ENCODE results near the gene PSMB11. TPM values are rescaled to one million over a fixed set of nuclear protein-coding genes. Genes with fewer than 3 reads are reported as not detected.

PSMB11 gene
- total and polyA plus RNA-seq, 10 of the 15 experiments (the other 5 are each of a cell fraction or from before 2014, with no cell fraction given): not detected

DNA sequence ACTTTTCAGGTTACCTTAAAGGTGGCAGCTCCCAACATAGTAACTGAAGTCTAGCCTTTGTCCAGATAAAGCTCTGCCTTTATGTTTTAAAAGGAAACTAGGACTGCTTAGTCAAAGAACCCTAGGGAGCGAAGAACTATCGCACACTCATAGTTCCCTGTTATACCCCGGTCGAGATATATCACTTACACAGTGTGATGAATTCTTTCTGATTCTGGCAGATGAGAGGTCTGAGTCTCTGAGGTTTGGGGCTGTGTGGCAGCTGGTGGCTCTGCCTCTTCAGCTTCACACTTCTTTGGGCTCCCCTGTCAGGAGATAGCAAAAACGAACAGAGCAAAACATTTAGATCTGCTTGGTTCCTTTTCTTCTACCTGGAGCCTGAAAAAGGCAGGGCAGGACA lies 36.0 kb downstream of the PSMB11 start (continued):
- no peak for TF ChIP-seq ZZZ3 (IDR thresholded peaks at IDR 0.05; ENCODE audit: control insufficient read depth, insufficient read length, low read depth)
- TF ChIP-seq, protein P1, sequence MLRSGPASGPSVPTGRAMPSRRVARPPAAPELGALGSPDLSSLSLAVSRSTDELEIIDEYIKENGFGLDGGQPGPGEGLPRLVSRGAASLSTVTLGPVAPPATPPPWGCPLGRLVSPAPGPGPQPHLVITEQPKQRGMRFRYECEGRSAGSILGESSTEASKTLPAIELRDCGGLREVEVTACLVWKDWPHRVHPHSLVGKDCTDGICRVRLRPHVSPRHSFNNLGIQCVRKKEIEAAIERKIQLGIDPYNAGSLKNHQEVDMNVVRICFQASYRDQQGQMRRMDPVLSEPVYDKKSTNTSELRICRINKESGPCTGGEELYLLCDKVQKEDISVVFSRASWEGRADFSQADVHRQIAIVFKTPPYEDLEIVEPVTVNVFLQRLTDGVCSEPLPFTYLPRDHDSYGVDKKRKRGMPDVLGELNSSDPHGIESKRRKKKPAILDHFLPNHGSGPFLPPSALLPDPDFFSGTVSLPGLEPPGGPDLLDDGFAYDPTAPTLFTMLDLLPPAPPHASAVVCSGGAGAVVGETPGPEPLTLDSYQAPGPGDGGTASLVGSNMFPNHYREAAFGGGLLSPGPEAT (IDR thresholded peaks at IDR 0.05; ENCODE audit: low read depth): no peak

DNA sequence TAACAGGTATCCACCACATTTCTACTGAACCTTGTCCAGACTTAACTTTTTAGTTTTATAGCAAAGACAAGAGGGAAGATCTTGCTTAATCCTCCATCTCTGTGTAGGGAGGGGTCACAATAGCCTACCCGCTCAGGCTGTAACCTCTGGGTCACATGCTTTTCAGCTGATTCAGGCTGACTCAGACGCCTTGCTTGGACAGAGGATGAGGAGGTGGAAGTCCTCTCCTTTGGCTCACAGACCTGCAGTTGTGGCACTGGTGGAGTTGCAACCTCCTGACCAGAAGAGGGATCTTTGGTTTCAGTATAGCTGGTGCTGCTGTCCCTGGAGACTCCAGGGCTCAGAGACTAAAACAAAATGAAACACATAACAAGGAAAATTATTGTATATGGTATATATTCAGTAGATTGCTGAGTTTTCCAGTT lies 36.7 kb downstream of the PSMB11 start:
- no peaks in the 10 kb centered on the region for H3K9me3 ChIP-seq (replicated peaks; ENCODE audit: control insufficient read depth, insufficient read depth, low read length)
- peaks cover 25 to 59% of the 10 kb centered on the region in 2 experiments for H3K36me3 ChIP-seq (ENCODE audit: control insufficient read depth in 2 of 2, insufficient read depth in 2 of 2, low read length in 1 of 2)
- no peaks in the 10 kb centered on the region for H3K27me3 ChIP-seq (replicated peaks in 1 of 2; ENCODE audit: control insufficient read depth in 2 of 2, insufficient read depth in 2 of 2, low read length in 1 of 2)
- H3K9ac ChIP-seq (ENCODE audit: control insufficient read depth, insufficient read depth, low read length): no peak overlapping the region
- ChIA-PET CTCF (interaction anchor here (1.4 to 7.5 kb wide), 9 partner anchors 8 to 92 kb away, joined by 3 to 80 read pairs (median 20); partner anchors contain the start of genes ACIN1 and C14orf119), POLR2A (interaction anchor here (1.5 kb wide), 1 partner anchor 10 kb away, joined by 4 read pairs; no protein-coding TSS in a partner anchor), RAD21 (ENCODE audit: unreplicated experiment) (interaction anchor here (3.2 kb wide), 1 partner anchor 42 kb away, joined by 13 read pairs; no protein-coding TSS in a partner anchor), SMC1A (ENCODE audit: uncharacterized antibody, unreplicated experiment) (interaction anchor here (0.8 kb wide), 1 partner anchor 10 kb away, joined by 3 read pairs; no protein-coding TSS in a partner anchor)
- no peak for ATAC-seq
- H2AFZ ChIP-seq (ENCODE audit: control insufficient read depth, low read depth, low read length): no peak overlapping the region
- no peaks in the 10 kb centered on the region for H3K4me1 ChIP-seq (ENCODE audit: control insufficient read depth, insufficient read depth, low read length)
- H3K27ac ChIP-seq (ENCODE audit: control insufficient read depth, insufficient read depth): no peak overlapping the region; the same call in 1 of the 2 replicates
- H3K4me3 ChIP-seq: no peak overlapping the region
- no TSS peak for BruUV-seq (replicated peaks)
- no peak for FAIRE-seq
- 68% methylated on average over 2 of the region's 2 CpGs for WGBS (ENCODE audit: insufficient coverage, insufficient replicate concordance, low lambda C conversion rate, missing lambda C conversion rate)
- in situ Hi-C loops (cut with MboI): no loop called here
- DNase-seq (ENCODE audit: low read depth, low spot score): no peak
- no peak overlapping the region for H3K4me2 ChIP-seq (ENCODE audit: control insufficient read depth, insufficient read depth)
- no peaks in the 10 kb centered on the region for H3K79me2 ChIP-seq (ENCODE audit: control insufficient read depth, insufficient read depth, low read length)
- H4K20me1 ChIP-seq (ENCODE audit: control insufficient read depth, insufficient read depth): no peaks in the 10 kb centered on the region
- intact Hi-C loops (cut with micrococcal nuclease; ENCODE audit: unreplicated experiment): no loop called here
- TF ChIP-seq CTCF (IDR thresholded peaks at IDR 0.05 in 2 of 3, conservative IDR thresholded peaks at IDR 0.05 in 1 of 3; ENCODE audit: control insufficient read depth in 2 of 3, extremely low read depth in 1 of 3, insufficient read depth in 1 of 3, low read depth in 3 of 3, low read length in 3 of 3) (no peak), BCL11A (IDR thresholded peaks at IDR 0.05; ENCODE audit: low read depth, low read length) (no peak), CBX3 (IDR thresholded peaks at IDR 0.05; ENCODE audit: borderline replicate concordance, low read depth) (no peak), GABPA (IDR thresholded peaks at IDR 0.05; ENCODE audit: low read depth) (no peak), MYC (IDR thresholded peaks at IDR 0.05; ENCODE audit: insufficient read depth, insufficient read length, insufficient replicate concordance, low read length, severe bottlenecking) (no peak)
